ENCODE measurements around the gene KRTAP10-7. TPM values are rescaled to one million over a fixed set of nuclear protein-coding genes. Genes with fewer than 3 reads are reported as not detected.

The KRTAP10-7 gene
- total RNA-seq, 6 experiments from 2014 or later = not detected

DNA sequence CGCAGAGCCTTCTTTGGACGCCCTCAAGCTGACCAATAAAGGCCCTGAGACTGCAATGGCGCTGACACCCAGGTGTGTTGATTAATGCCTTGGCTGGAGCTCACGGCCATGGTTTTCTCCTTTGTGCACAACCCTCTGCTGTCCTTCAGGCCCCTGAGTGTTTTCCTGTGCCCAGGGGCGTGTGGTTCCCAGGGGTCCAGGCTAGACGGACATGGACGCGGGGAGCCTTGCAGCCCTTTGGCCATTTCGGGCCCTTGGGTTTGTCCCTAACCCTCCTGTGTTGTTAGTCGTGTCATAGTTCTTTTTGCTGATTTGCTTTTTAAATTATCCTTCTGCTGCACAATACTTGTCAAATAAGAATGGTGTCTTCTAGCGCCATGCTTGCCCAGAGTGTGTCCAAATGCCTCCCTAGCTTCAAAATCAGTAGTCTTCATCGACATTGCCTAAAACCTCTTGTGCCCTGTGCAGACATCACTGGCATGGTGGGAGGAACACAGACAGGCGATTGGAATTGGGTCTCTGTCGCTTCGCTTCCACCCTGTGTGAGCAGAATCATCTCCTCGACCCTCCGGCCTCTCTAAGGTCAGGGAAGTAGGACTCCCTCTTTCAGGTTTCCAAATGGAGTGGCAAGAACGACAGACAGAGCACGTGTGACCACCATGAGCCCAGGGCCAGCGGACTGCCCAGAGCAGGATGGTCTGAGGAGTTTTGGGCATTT lies 24.9 kb upstream of the KRTAP10-7 start:
- intact Hi-C loops (cut with DNase I) = no loop called here
- WGBS (ENCODE audit: insufficient coverage, low coverage, low lambda C conversion rate, missing lambda C conversion rate) = 96% methylated on average over 10 of the region's 20 CpGs
- no peaks in the 10 kb centered on the region for H3K27me3 ChIP-seq
- no peaks in the 10 kb centered on the region for H3K4me1 ChIP-seq
- TF ChIP-seq POLR2A (IDR thresholded peaks at IDR 0.05) = no peak
- TF ChIP-seq, protein P1, sequence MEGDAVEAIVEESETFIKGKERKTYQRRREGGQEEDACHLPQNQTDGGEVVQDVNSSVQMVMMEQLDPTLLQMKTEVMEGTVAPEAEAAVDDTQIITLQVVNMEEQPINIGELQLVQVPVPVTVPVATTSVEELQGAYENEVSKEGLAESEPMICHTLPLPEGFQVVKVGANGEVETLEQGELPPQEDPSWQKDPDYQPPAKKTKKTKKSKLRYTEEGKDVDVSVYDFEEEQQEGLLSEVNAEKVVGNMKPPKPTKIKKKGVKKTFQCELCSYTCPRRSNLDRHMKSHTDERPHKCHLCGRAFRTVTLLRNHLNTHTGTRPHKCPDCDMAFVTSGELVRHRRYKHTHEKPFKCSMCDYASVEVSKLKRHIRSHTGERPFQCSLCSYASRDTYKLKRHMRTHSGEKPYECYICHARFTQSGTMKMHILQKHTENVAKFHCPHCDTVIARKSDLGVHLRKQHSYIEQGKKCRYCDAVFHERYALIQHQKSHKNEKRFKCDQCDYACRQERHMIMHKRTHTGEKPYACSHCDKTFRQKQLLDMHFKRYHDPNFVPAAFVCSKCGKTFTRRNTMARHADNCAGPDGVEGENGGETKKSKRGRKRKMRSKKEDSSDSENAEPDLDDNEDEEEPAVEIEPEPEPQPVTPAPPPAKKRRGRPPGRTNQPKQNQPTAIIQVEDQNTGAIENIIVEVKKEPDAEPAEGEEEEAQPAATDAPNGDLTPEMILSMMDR (IDR thresholded peaks at IDR 0.05) = no peak
- DNase-seq (no peak), ATAC-seq (no peak)
- H3K4me3 ChIP-seq = no peak overlapping the region
- H3K9me3 ChIP-seq = no peaks in the 10 kb centered on the region
- H3K27ac ChIP-seq = no peak overlapping the region
- H3K36me3 ChIP-seq = no peaks in the 10 kb centered on the region

GRCh38 chr21:44576025-44576420 lies 24.4 kb upstream of the KRTAP10-7 start:
- no peaks in the 10 kb centered on the region for H3K9me3 ChIP-seq
- no peak for ATAC-seq
- intact Hi-C loops (cut with DNase I) = no loop called here
- no peak overlapping the region for H3K4me3 ChIP-seq
- H3K27me3 ChIP-seq = no peaks in the 10 kb centered on the region
- H3K27ac ChIP-seq = no peak overlapping the region
- no peak for DNase-seq
- no peaks in the 10 kb centered on the region for H3K4me1 ChIP-seq
- TF ChIP-seq, protein P1 (IDR thresholded peaks at IDR 0.05) = no peak
- no peak for TF ChIP-seq POLR2A (IDR thresholded peaks at IDR 0.05)
- no peaks in the 10 kb centered on the region for H3K36me3 ChIP-seq
- WGBS (ENCODE audit: insufficient coverage, low coverage, low lambda C conversion rate, missing lambda C conversion rate) = 88% methylated on average over 6 of the region's 10 CpGs

GRCh38 chr21:44578371-44579055 lies 21.9 kb upstream of the KRTAP10-7 start:
- Histone ChIP-seq H3K4me1 (no peaks in the 10 kb centered on the region), H3K36me3 (no peaks in the 10 kb centered on the region), H3K4me3 (no peak overlapping the region), H3K27ac (no peak overlapping the region), H3K9me3 (peaks cover 0 to 5% (median 0%) of the 10 kb centered on the region in 4 donors), H3K27me3 (no peaks in the 10 kb centered on the region)
- DNase-seq (no peak), ATAC-seq (no peak)
- WGBS (ENCODE audit: insufficient coverage, low coverage, low lambda C conversion rate, missing lambda C conversion rate) = 89% methylated on average over 9 of the region's 17 CpGs
- TF ChIP-seq POLR2A (IDR thresholded peaks at IDR 0.05) = no peak
- TF ChIP-seq, protein P1 (IDR thresholded peaks at IDR 0.05) = no peak
- intact Hi-C loops (cut with DNase I) = no loop called here

DNA sequence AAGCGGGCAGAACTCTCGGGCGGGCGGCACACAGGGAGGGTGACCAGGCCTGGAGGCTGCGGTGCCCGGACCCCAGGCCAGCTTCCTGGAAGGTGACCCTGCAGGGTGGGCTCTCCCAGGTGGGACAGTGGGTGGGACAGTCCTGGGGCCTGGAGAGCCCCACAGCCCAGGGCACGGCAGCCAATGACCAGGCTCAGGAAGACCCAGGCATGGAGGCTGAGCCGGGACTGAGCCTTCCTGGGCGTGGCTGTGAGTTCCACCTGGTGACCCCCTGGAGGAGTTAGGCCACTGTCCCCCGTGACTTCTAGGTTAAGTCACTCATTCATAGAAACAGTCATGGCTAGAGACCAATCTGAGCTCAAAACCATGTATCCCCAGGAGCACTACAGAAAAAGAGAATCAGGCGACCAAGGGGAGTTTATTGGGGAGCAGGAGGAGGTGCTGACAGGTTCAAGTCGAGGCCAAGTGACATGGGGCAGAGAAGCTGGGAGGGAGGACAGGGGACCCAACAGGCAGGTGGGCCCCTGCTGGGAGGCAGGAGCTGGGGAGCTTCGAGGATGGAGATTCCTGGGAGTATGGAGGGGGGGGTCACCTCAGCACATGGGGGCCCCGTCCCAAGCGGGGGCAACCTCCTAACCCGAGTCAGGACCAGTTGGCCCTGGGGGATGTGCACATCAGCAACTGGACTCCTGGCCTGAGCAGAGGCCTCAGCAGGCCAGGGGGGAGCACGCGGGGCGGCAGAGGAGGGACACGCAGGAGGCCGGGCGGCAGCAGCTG lies 21.2 kb upstream of the KRTAP10-7 start:
- Histone ChIP-seq H3K4me1 (no peaks in the 10 kb centered on the region), H3K36me3 (no peaks in the 10 kb centered on the region), H3K9me3 (peaks cover 0 to 5% (median 0%) of the 10 kb centered on the region in 4 donors), H3K27ac (no peak overlapping the region), H3K4me3 (no peak overlapping the region), H3K27me3 (no peaks in the 10 kb centered on the region)
- no peak for TF ChIP-seq POLR2A (IDR thresholded peaks at IDR 0.05)
- TF ChIP-seq, protein P1 (IDR thresholded peaks at IDR 0.05) = no peak
- intact Hi-C loops (cut with DNase I) = no loop called here
- ATAC-seq (no peak), DNase-seq (no peak)
- 80% methylated on average over 9 of the region's 22 CpGs for WGBS (ENCODE audit: insufficient coverage, low coverage, low lambda C conversion rate, missing lambda C conversion rate)

All from right lobe of liver (tissue), 6 donors.